HEK293T (cell line): ENCODE data around the gene NTN4.
"Not testable (repeated sequence)": the region's sequence is repeated elsewhere in the genome, so short reads cannot be mapped to it uniquely, and the experiment has no call there.

Experiments used
- CTCF ChIA-PET: fragments of 350-600 bp; formaldehyde crosslinking; extraction: SDS; loops from one replicate; lab custom pipeline; 2021; ENCODE audit warnings: antibody characterized with exemption, inconsistent platforms; lab: Yijun Ruan, JAX
- POLR2A ChIA-PET: fragments of 350-600 bp; formaldehyde crosslinking; extraction: SDS; loops from one replicate; lab custom pipeline; 2020; ENCODE audit warnings: antibody characterized with exemption, inconsistent platforms; lab: Yijun Ruan, JAX
- DNase-seq: peaks from one replicate; pipeline ENCODE4 v3.0.0; 2012; ENCODE audit warnings: mixed read lengths; ENCODE audit errors: extremely low spot score
- ARNT ChIP-seq: fragments of 450-650 bp; IDR thresholded peaks from 2 replicates; pipeline ENCODE4 v1.6.1; 2017; ENCODE audit warnings: mild to moderate bottlenecking
- BHLHE40 ChIP-seq: fragments of 450-650 bp; IDR thresholded peaks from 2 replicates; pipeline ENCODE4 v1.6.1; 2016; ENCODE audit warnings: mild to moderate bottlenecking, moderate library complexity, borderline replicate concordance
- CTBP1 ChIP-seq: fragments of 450-650 bp; IDR thresholded peaks from 2 replicates; pipeline ENCODE4 v1.6.1; 2016; ENCODE audit warnings: borderline replicate concordance
- ELF4 ChIP-seq: fragments of 450-650 bp; IDR thresholded peaks from 2 replicates; pipeline ENCODE4 v1.6.1; 2017; ENCODE audit warnings: antibody characterized with exemption
- FOXA1 ChIP-seq: fragments of 450-650 bp; IDR thresholded peaks from 2 replicates; pipeline ENCODE4 v1.6.1; 2016; ENCODE audit warnings: mild to moderate bottlenecking
- FOXK2 ChIP-seq: fragments of 450-650 bp; IDR thresholded peaks from 2 replicates; pipeline ENCODE4 v1.6.1; 2016; ENCODE audit warnings: mild to moderate bottlenecking
- FOXM1 ChIP-seq: fragments of 450-650 bp; IDR thresholded peaks from 2 replicates; pipeline ENCODE4 v1.6.1; 2017; ENCODE audit warnings: mild to moderate bottlenecking, borderline replicate concordance
- HDGF ChIP-seq: fragments of 450-650 bp; IDR thresholded peaks from 2 replicates; pipeline ENCODE4 v1.6.1; 2017; ENCODE audit warnings: antibody characterized with exemption, borderline replicate concordance
- L3MBTL2 ChIP-seq: fragments of 450-650 bp; conservative IDR thresholded peaks from 2 replicates; pipeline ENCODE4 v1.6.1; 2016; ENCODE audit warnings: mild to moderate bottlenecking
- LEF1 ChIP-seq: fragments of 450-650 bp; IDR thresholded peaks from 2 replicates; pipeline ENCODE4 v1.6.1; 2017; ENCODE audit warnings: mild to moderate bottlenecking, borderline replicate concordance
- NFRKB ChIP-seq: fragments of 450-650 bp; IDR thresholded peaks from 2 replicates; pipeline ENCODE4 v1.6.1; 2016; ENCODE audit warnings: mild to moderate bottlenecking, moderate library complexity
- PKNOX1 ChIP-seq: fragments of 450-650 bp; IDR thresholded peaks from 2 replicates; pipeline ENCODE4 v1.6.1; 2016
- SP1 ChIP-seq: fragments of 450-650 bp; IDR thresholded peaks from 2 replicates; pipeline ENCODE4 v1.6.1; 2017
- SUZ12 ChIP-seq: fragments of 450-650 bp; IDR thresholded peaks from 2 replicates; pipeline ENCODE4 v1.6.1; 2016; ENCODE audit warnings: mild to moderate bottlenecking
- TARDBP ChIP-seq: fragments of 450-650 bp; IDR thresholded peaks from 2 replicates; pipeline ENCODE4 v1.6.1; 2016
- ZNF384 ChIP-seq: fragments of 450-650 bp; IDR thresholded peaks from 2 replicates; pipeline ENCODE4 v1.6.1; 2016

NTN4 gene

GRCh38 chr12:95742586-95742985 lies 48.0 kb downstream of the NTN4 start:
- DNase-seq: no peak
- CTCF ChIA-PET: no interaction called here
- POLR2A ChIA-PET: no interaction called here
- no peak for TF ChIP-seq FOXA1
- TF ChIP-seq TARDBP: no peak
- no peak for TF ChIP-seq SP1
- no peak for TF ChIP-seq FOXM1

GRCh38 chr12:95741635-95742034 lies 48.9 kb downstream of the NTN4 start:
- DNase-seq: no peak
- ChIA-PET POLR2A (no interaction called here), CTCF (no interaction called here)
- TF ChIP-seq HDGF (no peak), ZNF384 (no peak), FOXA1 (no peak), BHLHE40 (no peak), CTBP1 (no peak), NFRKB (no peak), L3MBTL2 (no peak), FOXK2 (no peak), SUZ12 (no peak), SP1 (no peak), ARNT (no peak), LEF1 (no peak), TARDBP (no peak), PKNOX1 (no peak), ELF4 (no peak), FOXM1 (no peak)

- TF ChIP-seq SUZ12 (no peak), CTBP1 (no peak), FOXM1 (no peak)
- ChIA-PET POLR2A (no interaction called here), CTCF (no interaction called here)
- no peak for DNase-seq
These were observed 49.8 kb downstream of the NTN4 start for GRCh38 chr12:95740751-95741150.

- ChIA-PET POLR2A (no interaction called here), CTCF (no interaction called here)
- no peak for DNase-seq
- no peak for TF ChIP-seq BHLHE40
- TF ChIP-seq TARDBP: no peak
- no peak for TF ChIP-seq LEF1
- no peak for TF ChIP-seq ZNF384
- TF ChIP-seq ELF4: no peak
- TF ChIP-seq SUZ12: no peak
- no peak for TF ChIP-seq FOXM1
- TF ChIP-seq FOXK2: no peak
- TF ChIP-seq ARNT: no peak
- TF ChIP-seq NFRKB: no peak
- no peak for TF ChIP-seq L3MBTL2
- TF ChIP-seq HDGF: no peak
- no peak for TF ChIP-seq CTBP1
- no peak for TF ChIP-seq SP1
- no peak for TF ChIP-seq PKNOX1
These were observed 50.8 kb downstream of the NTN4 start for GRCh38 chr12:95739561-95740313.

- CTCF ChIA-PET: no interaction called here
- POLR2A ChIA-PET: no interaction called here
- no peak for DNase-seq
- TF ChIP-seq FOXA1 (no peak), L3MBTL2 (no peak), ARNT (no peak), SP1 (no peak), PKNOX1 (no peak), BHLHE40 (no peak), SUZ12 (no peak), HDGF (no peak), CTBP1 (no peak), ZNF384 (no peak), NFRKB (no peak), LEF1 (no peak), TARDBP (no peak), ELF4 (no peak), FOXM1 (no peak), FOXK2 (no peak)
These were observed 52.4 kb downstream of the NTN4 start for GRCh38 chr12:95738024-95738611.

- POLR2A ChIA-PET: no interaction called here
- no peak for TF ChIP-seq FOXM1
- TF ChIP-seq FOXK2: no peak
- TF ChIP-seq SP1: no peak
- no peak for TF ChIP-seq TARDBP
- TF ChIP-seq FOXA1: no peak
- TF ChIP-seq NFRKB: no peak
- TF ChIP-seq L3MBTL2: no peak
- TF ChIP-seq ZNF384: no peak
- no peak for TF ChIP-seq LEF1
- no peak for TF ChIP-seq CTBP1
- TF ChIP-seq HDGF: no peak
- no peak for TF ChIP-seq ARNT
- TF ChIP-seq BHLHE40: no peak
- CTCF ChIA-PET: no interaction called here
- no peak for DNase-seq
These were observed 53.9 kb downstream of the NTN4 start for GRCh38 chr12:95736631-95737030.

- CTCF ChIA-PET, POLR2A ChIA-PET, DNase-seq: not testable (repeated sequence)
These were observed 54.8 kb downstream of the NTN4 start for GRCh38 chr12:95735728-95736127.
